GM18909 (cell line): ENCODE data around the gene DOCK2.
"Not testable (repeated sequence)": the region's sequence is repeated elsewhere in the genome, so short reads cannot be mapped to it uniquely, and the experiment has no call there.

Experiments
- ATAC-seq: cut with Tn5 transposase; IDR thresholded peaks from one replicate; pipeline ENCODE4 v1.9.1; 2021; ENCODE audit warnings: mild to moderate bottlenecking; ENCODE audit not compliant: unreplicated experiment, poor library complexity

Gene DOCK2

DNA sequence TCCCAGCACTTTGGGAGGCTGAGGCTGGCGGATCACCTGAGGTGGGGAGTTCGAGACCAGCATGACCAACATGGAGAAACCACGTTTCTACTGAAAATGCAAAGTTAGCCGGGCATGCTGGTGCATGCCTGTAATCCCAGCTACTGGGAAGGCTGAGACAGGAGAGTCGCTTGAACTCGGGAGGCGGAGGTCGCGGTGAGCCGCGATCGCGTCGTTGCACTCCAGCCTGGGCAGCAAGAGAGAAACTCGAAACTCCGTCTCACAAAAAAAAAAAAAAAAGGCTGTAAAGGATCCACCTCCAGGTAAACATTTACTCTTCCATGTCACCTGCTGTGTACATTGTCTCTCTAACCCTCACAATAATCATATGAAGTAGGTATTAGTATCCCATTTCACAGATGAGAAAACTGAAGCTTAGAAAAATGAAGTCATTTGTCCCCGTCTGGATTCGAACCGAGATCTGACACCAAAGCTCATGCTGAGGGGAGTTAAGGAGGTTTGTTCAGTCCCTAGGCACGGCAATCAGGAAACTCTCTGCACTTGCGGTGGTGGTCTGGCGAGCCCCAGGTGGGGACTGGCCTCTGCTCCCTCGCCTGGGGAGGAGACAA, 494 bp upstream of the DOCK2 start:
- no peak for ATAC-seq

DNA sequence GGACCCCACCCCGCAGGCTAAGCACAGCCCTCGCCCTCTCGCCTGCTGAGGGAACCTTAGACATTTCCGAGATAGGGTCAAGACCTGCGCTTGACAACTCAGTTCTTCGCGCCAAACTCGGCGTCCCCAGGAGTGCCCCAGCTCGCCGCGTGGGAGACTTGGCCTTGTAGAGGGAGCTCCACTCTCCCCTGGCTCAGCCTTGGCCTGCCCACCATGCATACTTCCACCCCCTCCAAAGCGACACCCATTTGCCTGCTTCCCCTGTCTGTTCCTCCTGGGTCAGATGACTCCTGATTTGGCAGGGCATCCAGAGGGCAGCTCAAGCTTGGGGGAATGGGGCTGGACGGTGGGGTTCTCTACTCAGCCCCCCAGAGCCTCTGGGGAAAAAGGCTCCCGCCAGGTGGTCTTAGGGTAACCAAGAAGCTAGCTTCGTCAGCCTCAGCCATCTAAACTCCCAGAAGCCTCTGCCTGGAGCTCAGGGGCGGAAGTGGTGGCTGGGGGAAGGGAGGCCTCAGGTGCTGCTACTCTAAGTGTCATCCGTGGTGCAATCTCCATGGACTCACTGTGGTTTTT, 560 bp downstream of the DOCK2 start:
- peak; percentile 68 for ATAC-seq

DNA sequence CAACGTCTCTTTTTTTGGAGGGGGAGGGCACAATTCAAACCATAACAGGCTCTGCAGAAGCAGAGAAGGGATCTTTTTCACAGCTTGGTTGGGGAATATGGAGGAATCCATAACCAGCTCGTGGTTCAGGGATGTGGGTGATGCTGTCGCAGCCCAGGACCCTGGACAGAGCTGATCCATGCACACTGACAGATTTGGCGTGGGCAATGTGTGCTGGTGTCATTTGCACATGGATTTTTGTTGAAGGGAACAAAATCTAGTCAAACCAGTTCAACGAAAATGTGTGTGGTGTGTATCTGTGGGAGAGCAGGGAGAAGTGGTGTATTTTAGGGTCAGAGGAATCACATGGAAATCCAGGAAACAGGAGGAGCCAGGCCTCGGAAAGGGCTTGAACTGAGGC, 4.2 kb downstream of the DOCK2 start:
- ATAC-seq, result no peak

DNA sequence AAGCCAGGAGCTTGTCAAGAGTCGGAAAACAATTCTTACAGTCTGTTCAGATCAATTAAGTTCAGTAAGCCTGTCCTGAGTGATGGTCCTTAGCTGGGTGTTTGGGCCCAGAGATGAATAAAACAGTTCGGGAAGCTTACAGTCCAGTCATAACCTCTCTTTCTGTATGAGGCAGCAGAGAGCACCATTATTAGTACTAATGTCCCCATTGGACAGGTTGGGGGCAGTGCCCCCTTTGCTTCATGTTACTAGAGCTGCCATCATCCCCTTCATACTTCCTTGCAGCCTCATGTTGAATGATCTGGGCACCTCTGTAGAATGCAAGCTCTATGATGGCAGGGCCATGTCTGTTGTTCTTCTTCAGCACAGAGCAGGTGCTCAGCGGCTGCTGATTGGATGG, 9.8 kb downstream of the DOCK2 start:
- ATAC-seq, result peak; percentile 32

DNA sequence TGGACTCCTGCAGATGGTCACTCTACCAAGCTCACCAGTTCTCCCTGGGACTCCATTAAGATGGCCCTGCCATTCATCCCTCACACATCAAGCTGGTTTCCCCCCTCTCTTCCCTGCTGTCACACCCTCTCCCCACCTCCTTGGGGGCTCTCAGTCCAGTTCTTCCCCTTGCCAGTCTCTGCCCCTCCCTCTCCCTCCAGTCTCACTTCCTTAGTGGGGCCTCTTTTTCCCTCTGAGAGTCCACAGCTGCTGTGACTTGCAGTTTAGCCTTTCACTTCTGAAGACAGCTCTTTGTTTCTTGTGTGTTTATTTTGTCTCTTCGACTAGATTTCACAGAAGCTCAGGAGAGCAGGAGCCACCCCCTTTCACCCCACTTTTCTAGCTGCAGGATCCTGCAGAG, 10.5 kb downstream of the DOCK2 start:
- peak; percentile 56 for ATAC-seq

DNA sequence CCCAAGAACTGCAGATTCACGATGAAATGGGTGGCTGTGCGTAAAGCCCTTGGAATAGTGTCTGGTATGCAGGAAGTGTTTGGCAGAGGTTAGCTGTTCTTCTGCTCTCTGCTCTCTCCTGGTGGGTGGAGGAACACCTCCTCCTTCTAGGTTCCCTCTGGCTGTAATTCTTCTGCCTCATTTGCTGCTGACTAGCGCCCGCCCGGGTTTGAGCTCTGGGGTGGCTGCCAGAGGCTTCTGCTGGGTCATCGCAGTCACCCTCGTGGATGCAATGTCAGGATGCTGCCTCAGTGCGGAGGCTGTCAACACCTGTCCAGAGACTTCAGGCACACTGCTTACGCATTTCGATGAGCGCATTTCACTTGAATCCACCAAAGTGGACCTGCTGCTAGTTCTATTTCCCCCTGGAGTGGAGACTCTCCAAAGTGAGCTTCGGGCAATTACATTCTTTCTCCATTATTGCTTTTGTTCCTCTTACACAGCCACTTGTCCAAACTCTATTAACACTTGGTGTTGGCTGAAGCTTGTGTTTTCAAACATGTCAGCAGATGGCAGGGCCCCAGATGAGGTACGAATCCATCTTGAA, 11.7 kb downstream of the DOCK2 start:
- no peak for ATAC-seq

DNA sequence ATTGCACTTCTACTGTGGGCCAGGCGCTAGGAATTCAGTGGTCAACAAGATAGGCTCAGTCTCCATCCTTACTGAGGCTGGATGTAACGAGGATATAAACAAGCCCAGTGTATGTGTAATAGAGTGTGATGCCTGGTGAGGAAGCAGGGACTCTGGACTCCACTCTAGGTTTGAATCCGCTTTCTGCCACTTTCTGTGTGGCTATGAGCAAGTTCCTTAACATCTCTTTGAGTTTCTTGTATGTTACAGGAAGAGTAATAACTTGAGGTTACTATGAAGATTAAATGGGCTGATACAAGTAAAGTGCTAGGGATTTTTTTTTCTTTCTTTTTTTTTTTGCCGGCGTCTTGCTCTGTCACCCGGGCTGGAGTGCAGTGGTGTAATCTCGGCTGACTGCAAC, 12.4 kb downstream of the DOCK2 start:
- no peak for ATAC-seq

DNA sequence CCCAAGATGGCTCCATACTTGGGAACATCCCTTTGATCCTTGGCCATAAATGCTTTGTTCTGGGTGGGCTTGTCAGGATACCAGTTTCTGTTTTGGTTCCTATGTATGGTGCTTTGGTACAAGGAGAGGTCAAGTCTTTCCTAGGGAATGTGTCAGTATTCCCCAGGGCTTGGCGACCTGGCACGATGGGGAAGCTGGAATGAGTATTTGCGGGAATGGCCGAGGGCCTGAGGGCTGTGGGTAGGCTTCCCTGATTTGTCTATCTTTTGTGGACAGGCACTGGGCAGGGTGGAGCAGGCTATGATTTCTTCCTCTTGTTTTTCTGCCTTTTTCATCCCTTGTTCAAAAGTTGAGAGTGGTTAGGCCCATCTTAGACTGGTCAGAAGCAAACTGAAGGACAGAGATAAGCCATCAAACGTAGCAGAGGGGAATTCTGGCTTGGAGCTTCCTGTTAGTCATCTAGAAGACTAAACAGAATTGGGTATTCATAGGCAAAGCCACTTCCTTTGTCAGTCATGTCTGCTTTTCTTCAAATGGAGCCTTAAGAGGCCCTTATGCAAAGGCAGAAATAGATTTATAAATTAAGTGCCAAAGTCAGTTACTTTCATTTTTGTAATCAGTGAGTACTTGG, 13.7 kb downstream of the DOCK2 start:
- peak; percentile 57 for ATAC-seq

DNA sequence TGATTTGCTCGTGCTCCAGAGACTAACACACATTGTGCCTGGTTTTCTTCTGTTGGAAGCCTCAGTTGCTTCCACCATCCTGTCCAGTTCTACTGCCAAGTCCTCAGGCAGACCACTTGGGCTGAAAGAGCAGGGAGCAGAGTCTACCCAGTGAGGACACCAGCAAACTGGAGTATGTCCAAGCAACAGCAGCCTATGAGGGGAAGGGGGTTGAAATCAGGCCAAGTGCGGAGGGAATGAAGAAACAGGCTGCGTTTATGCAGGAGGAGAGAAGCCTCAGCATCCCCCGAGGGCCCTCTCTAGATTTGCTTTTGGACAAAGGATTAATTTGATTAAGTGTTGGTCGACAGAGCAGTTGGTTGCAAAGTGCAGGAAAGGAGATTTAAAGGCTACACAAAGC, 14.5 kb downstream of the DOCK2 start:
- no peak for ATAC-seq

DNA sequence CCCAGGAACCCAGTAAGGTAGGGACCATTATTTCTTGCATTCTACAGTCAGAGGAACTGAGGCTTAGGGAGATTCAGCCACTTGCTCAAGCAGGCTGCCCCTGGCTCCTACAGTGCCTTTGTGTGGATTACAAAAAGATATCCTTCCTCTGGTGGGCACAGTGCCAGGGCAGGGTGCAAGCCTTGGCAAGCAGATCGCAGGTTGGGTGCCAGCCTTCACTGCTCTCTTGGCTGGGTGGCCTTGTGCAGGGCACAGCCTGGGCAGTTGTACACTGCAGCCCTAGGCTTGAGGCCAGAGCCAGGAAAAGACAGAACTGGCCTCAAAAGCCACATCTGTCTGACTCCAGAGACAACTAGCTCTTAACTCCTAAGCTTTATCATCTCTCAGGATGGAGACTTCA, 15.0 kb downstream of the DOCK2 start:
- ATAC-seq, result no peak

DNA sequence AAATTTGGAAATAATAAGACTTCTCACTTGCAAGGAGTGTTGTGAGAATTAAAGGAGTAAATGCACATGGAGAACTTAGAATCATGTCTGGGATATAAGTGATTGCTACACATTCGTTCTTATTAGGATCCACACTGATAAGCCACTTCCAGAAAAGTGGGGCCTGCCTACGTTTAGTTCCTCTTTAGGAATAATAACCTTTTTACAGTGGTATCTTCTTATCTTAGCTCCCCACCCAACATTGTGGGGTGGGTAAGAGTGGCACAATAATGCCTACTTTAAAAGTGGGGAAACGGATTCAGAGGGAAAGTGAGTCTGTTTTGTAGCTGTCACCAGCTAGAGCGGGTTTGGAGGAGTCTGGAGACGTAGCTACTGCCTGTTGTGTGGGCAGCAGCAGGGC, 16.0 kb downstream of the DOCK2 start:
- ATAC-seq, result no peak

DNA sequence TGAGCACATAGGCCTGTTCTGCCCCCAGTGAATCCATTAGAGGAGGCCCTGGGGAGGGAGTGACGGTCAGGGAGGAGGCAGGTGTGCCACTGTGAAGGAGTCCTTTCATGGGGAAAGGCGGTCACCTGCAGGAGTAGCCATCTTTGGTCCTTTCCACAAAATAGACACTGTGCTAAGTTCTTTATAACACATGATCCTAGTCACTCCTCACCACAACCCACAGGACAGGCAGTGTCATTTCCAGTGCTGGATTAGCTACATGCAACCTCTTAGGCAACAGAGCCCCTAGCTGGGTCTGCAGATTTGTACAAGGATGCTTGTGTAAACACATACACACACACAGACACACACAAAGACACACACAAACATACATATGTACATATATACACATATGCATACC, 18.3 kb downstream of the DOCK2 start:
- no peak for ATAC-seq

DNA sequence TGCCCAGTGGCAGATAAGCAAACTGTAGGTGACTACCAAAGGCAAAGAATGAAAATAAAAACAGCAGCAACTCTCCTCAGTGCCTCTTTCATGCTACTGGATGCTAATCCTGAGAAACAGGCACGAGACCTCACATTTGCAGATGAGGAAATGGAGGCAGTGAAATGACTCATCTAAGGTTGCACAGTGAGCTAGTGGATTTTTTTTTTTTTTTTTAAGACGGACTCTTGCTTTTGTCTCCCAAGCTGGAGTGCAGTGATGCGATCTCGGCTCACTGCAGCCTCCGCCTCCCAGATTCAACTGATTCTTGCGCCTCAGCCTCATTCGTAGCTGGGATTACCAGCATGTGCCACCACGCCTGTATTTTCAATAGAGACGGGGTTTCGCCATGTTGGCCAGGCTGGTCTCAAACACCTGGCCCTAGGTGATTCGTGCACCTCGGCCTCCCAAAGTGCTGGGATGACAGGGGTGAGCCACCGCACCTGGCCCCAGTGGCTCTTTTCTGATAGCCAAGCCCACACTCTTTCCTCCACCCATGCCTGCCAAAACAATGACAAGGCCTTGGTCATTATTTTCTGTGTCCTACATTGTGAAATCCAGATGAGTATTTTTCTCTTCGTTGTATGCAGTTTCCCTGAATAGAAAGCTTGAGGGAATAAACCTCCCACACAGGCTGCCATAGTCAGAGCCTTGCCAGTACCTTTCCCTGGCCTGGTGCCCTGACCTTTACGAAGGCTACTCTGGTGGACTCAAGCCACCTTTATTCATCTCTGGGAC, 19.2 kb downstream of the DOCK2 start:
- peak; percentile 78 for ATAC-seq

DNA sequence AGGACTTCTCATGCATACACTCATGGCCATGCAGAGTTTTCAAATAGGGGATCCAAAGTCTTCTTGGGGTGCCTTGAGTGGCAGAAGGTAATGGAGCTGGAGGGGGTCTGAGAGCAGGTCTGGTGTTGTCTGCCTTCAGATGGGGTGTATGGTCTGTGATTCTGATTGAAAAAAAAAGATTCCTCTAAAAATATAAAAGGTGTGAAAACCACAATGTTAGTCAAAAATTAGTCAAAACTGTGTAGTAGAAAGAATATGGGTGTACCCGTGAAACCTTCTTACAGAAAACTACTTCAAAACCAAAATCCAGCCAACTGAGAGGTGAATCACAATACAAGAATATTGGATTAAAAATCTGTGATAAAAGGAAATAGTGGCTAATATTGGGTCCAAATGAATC, 20.1 kb downstream of the DOCK2 start:
- ATAC-seq, result peak; percentile 37

DNA sequence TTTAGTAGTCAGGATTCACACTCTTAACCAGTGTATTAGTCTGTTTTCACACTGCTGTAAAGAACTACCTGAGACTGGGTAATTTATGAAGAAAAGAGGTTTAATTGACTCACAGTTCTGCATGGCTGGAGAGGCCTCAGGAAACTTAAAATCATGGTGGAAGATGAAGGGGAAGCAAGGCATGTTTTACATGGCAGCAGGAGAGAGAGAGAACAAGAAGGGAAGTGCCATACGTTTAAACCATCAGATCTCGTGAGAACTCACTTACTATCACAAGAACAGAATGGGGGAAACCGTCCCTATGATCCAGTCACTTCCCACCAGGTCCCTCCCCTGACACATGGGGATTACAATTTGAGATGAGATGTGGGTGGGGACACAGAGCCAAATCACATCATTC, 25.4 kb downstream of the DOCK2 start:
- not testable (repeated sequence) for ATAC-seq

DNA sequence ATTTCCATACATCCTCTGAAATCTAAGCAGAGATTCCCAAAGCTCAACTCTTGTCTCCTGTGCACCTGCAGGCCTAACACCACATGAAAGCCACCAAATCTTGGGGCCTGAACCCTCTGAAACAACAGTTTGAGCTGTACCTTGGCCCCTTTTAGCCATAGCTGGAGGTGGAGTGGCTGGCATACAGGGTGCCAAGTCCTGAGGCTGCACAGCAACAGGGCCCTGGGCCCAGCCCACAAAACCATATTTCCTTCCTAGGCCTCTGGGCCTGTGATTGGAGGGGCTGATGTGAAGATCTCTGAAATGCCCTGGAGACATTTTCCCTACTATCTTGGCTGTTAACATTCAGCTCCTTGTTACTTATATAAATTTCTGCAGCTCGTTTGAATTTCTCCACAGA, 26.5 kb downstream of the DOCK2 start:
- no peak for ATAC-seq

DNA sequence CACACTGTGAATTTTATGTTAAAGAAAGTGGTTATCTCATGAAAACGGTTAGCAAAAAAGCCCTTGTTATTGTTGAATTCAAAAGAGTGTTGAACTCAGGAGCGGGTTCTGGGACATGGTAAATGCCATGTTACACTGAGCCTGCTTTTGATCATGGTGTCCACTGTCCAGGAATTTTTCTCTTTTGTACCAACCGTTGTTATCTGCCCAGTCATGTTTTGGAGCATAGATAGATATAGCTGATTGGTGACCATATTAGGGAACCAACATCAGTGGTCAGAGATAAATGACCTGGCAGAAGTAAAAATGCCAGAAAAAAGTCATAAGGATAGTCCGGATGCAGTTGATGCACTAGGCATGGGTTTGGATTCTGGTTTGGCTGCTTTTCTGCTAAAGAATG, 29.3 kb downstream of the DOCK2 start:
- ATAC-seq, result no peak

DNA sequence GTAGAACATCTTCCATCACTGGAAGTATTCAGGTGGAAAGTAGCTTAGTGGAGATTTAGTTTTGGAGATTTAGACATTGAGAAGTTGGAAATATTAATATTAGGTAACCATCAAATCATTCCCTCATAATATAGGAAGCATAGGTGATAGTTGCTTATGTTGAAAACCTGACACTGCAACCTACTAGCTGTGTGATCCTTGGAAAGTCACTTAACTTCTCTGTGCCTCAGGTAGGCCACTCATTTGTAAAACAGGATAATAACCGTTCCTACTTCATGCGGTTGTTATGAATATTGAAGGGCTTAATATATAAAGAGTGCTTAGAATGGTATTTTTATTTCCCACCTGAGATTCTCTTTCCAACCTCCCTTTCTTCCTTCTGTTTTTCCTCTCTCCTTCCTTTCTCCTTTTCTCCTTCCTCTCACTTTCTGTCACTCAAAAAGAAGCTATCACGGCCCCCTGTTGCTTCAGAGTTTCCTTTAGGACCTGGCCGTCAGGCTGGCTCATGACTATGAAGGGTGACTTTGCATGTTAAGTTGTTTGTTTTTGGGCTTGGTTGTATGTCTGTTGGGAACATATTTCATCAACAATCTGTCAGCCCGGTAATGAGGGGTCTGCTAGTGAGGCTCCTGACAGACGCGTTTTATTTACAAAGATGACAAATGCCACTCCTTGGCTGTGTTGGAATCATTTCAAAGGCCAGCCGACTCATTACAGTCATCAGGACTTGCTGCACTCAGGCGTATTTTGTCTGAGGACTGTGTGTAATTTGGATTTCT, 31.0 kb downstream of the DOCK2 start:
- no peak for ATAC-seq

DNA sequence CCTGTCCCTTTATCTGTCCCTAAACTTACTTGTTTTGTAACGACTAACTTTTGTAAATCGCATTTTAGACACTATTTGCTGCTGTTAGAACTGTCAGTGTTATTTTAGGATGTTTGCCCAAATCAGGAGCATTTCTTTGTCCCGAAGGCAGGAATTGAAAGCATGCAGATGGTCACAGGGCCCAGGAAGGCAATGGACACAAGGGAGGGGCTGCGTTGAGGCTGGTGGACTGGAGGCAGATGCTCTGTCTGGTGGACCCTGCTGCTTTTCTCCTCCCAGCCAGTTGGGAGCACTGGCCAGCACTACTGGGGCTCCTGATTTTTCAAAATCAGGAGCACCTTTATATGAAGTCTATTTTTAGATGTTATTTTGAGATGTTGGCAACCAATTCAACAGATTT, 31.7 kb downstream of the DOCK2 start:
- ATAC-seq, result no peak

DNA sequence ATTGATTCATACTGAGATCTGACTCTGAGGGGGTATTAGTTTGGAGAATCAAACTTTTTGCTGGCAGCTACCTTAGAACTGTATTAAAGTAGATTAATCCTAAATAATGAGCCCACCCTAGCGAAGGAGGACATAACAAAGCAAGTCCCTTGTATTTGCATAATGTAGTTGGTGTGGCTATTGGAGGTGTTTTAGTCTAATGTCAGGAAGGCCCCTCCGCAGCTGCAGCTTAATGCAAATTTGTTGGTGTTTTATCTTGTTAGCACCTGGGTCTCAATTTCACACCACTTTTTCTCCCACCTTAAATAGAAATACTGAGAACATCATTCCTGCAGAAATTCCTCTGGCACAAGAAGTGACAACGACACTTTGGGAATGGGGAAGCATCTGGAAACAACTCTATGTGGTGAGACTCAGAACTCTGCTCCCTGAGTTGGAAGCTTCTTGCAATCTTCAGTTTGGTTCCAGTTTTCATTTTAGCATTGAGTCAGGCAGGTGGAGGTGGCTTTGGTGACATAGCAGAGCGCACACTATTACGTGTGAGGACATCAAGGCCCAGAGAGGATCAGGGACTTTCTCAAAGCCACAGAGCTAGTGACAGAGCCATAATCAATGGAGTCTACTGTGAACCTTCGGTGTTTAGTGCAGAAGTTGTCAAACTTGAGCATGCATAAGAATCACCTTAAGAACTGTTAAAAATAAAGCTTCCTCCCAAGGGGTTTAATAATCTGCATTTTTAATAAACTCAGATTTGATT, 33.9 kb downstream of the DOCK2 start:
- ATAC-seq, result peak; percentile 97
